SK-N-SH (cell line): Measurements from ENCODE around the gene PTPRJ. TPM values are rescaled to one million over a fixed set of nuclear protein-coding genes. Genes with fewer than 3 reads are reported as not detected.

Source experiments
- CTCF ChIA-PET: fragments of 300-600, 350-600 bp; formaldehyde crosslinking; extraction: SDS; loops from one replicate; lab custom pipeline; 2021; lab: Yijun Ruan, JAX
- POLR2A ChIA-PET: fragments of 350-600 bp; sonication (Branson Sonifier 250); formaldehyde crosslinking; extraction: SDS; loops from one replicate; lab custom pipeline; 2020; ENCODE audit warnings: antibody characterized with exemption, inconsistent platforms; lab: Yijun Ruan, JAX
- DNase-seq: peaks from one replicate; pipeline ENCODE4 v3.0.0; 2012
- H2AFZ ChIP-seq: fragments of 200-600 bp; sonication (generic); 2 replicates; pipeline ENCODE4 v1.8.1; 2016; ENCODE audit warnings: antibody characterized with exemption, mild to moderate bottlenecking, low read depth
- H3F3A ChIP-seq: fragments of 200-600 bp; sonication (generic); replicated peaks from 2 replicates; pipeline ENCODE3; 2016; ENCODE audit warnings: antibody characterized with exemption, mild to moderate bottlenecking; ENCODE audit not compliant: insufficient read depth
- H3K27ac ChIP-seq, 2 experiments: fragments of 200-500 bp in 1 of 2; fragments of 200-600 bp in 1 of 2; sonication (Bioruptor generic) in 1 of 2; sonication (generic), shearing (Covaris generic) in 1 of 2; 2 replicates each; pipeline versions ENCODE4 v1.5.1 to v1.6.1; 2014 to 2016; ENCODE audit warnings: low read depth in 2 of 2, inconsistent platforms in 1 of 2, low read length in 1 of 2, mild to moderate bottlenecking in 1 of 2, mixed read lengths in 1 of 2
- H3K27me3 ChIP-seq: fragments of 200-600 bp; sonication (generic), shearing (Covaris generic); 2 replicates; pipeline ENCODE4 v1.6.1; 2016; ENCODE audit warnings: mixed run types; ENCODE audit not compliant: insufficient read depth
- H3K36me3 ChIP-seq, 2 experiments: fragments of 200-500 bp in 1 of 2; fragments of 200-600 bp in 1 of 2; sonication (Bioruptor generic) in 1 of 2; sonication (generic) in 1 of 2; replicated peaks in 1 of 2; 2 replicates each; pipeline versions ENCODE3 to v1.5.1; 2014 to 2016; ENCODE audit warnings: low read length in 1 of 2, mild to moderate bottlenecking in 1 of 2; ENCODE audit not compliant: insufficient read depth in 2 of 2, control insufficient read depth in 1 of 2
- H3K4me1 ChIP-seq, 2 experiments: fragments of 200-500 bp in 1 of 2; fragments of 200-600 bp in 1 of 2; sonication (Bioruptor generic) in 1 of 2; sonication (generic), shearing (Covaris generic) in 1 of 2; 2 replicates each; pipeline versions ENCODE4 v1.5.1 to v1.6.1; 2014 to 2016; ENCODE audit warnings: low read depth in 1 of 2, low read length in 1 of 2, mixed run types in 1 of 2; ENCODE audit not compliant: insufficient read depth in 2 of 2, control insufficient read depth in 1 of 2
- H3K4me2 ChIP-seq: fragments of 200-600 bp; sonication (generic), shearing (Covaris generic); 2 replicates; pipeline ENCODE4 v1.6.1; 2017; ENCODE audit warnings: mixed run types
- H3K4me3 ChIP-seq, 2 experiments: fragments of 200-500 bp in 1 of 2; fragments of 200-600 bp in 1 of 2; sonication (Bioruptor generic) in 1 of 2; sonication (generic), shearing (Covaris generic) in 1 of 2; 2 replicates each; pipeline versions ENCODE4 v1.5.1 to v1.8.1; 2014 to 2016; ENCODE audit warnings: low read depth in 2 of 2, inconsistent platforms in 1 of 2, low read length in 1 of 2, mild to moderate bottlenecking in 1 of 2, mixed read lengths in 1 of 2, moderate library complexity in 1 of 2
- H3K79me2 ChIP-seq: fragments of 200-600 bp; sonication (generic); 2 replicates; pipeline ENCODE4 v1.8.1; 2017; ENCODE audit warnings: mild to moderate bottlenecking; ENCODE audit not compliant: insufficient read depth
- H3K9ac ChIP-seq: fragments of 200-600 bp; sonication (generic); 2 replicates; pipeline ENCODE4 v1.6.1; 2017; ENCODE audit warnings: mixed run types
- H3K9me2 ChIP-seq: fragments of 200-600 bp; sonication (generic); 2 replicates; pipeline ENCODE4 v1.6.1; 2017; ENCODE audit warnings: mixed run types
- H3K9me3 ChIP-seq: fragments of 200-600 bp; sonication (generic); 2 replicates; pipeline ENCODE4 v1.6.1; 2017; ENCODE audit warnings: mixed run types, mild to moderate bottlenecking, moderate library complexity
- H4K20me1 ChIP-seq: fragments of 200-600 bp; sonication (generic); 2 replicates; pipeline ENCODE4 v1.6.1; 2017; ENCODE audit warnings: mild to moderate bottlenecking, mixed run types; ENCODE audit not compliant: insufficient read depth
- CTCF ChIP-seq: fragments of 200-600 bp; sonication (generic); IDR thresholded peaks from 2 replicates; pipeline ENCODE4 v1.6.1; 2017; ENCODE audit warnings: antibody characterized with exemption, mild to moderate bottlenecking, moderate library complexity
- EZH2phosphoT487 ChIP-seq: fragments of 200-600 bp; sonication (generic); IDR thresholded peaks from 2 replicates; pipeline ENCODE4 v1.6.1; 2017; ENCODE audit warnings: low read depth, mixed run types, mild to moderate bottlenecking, antibody characterized with exemption, moderate library complexity, borderline replicate concordance
- FOXJ3 ChIP-seq: sonication (generic); formaldehyde crosslinking; IDR thresholded peaks from 2 replicates; pipeline ENCODE4 v1.5.1; 2020; ENCODE audit warnings: mild to moderate bottlenecking, missing genetic modification reagents
- JUND ChIP-seq: IDR thresholded peaks from 2 replicates; pipeline ENCODE4 v1.4.0; 2012
- MXI1 ChIP-seq: IDR thresholded peaks from 2 replicates; pipeline ENCODE4 v1.6.1; 2012; ENCODE audit warnings: mild to moderate bottlenecking, low read depth, low read length, improper control_type of control experiment
- NRF1 ChIP-seq: IDR thresholded peaks from 2 replicates; pipeline ENCODE4 v1.6.1; 2012; ENCODE audit warnings: low read depth, mild to moderate bottlenecking, low read length
- POLR2AphosphoS5 ChIP-seq: IDR thresholded peaks from 2 replicates; pipeline ENCODE4 v1.6.1; 2012; ENCODE audit warnings: low read depth, low read length
- RFX5 ChIP-seq: IDR thresholded peaks from 2 replicates; pipeline ENCODE4 v1.6.1; 2012; ENCODE audit warnings: mild to moderate bottlenecking, improper control_type of control experiment, low read length
- USF2 ChIP-seq: fragments of 150-350 bp; IDR thresholded peaks from 2 replicates; pipeline ENCODE4 v1.6.1; 2017; ENCODE audit warnings: antibody characterized with exemption, low read length, low read depth, borderline replicate concordance
- WGBS: methylation state at CpG from one replicate; pipeline ENCODE4 v1.1.6; 2017; ENCODE audit warnings: low lambda C conversion rate; 5-methylcytosine and 5-hydroxymethylcytosine counted together
- polyA plus RNA-seq, 3 experiments: library from polyadenylated mRNA; depleted of rRNA; stranded (reverse); fragments of >200 nt; gene quantifications; 2 replicates each; pipeline ENCODE4 v1.2.3, GENCODE V29; 2012

Gene PTPRJ
- polyA plus RNA-seq, 1 of the 3 experiments (the other 2 are of a cell fraction) = 4.5 TPM

- Histone ChIP-seq H3K4me2 (no peak overlapping the region), H3K79me2 (no peaks in the 10 kb centered on the region), H2AFZ (no peak overlapping the region), H3K36me3 (no peaks in the 10 kb centered on the region), H3K4me1 (no peaks in the 10 kb centered on the region), H3K27ac (no peak overlapping the region), H4K20me1 (no peaks in the 10 kb centered on the region)
- TF ChIP-seq POLR2AphosphoS5 (no peak), MXI1 (no peak), FOXJ3 (CRISPR knock-in tag) (no peak), NRF1 (no peak), JUND (no peak)
- TF ChIP-seq, all 33 proteins: peak for 0
- ChIA-PET CTCF (no interaction called here), POLR2A (no interaction called here)
- WGBS = 11% methylated on average over 2 of the region's 2 CpGs
- no peak for DNase-seq
- Histone ChIP-seq H3K4me3 (no peak overlapping the region), H3K9me3 (no peaks in the 10 kb centered on the region), H3K27me3 (no peaks in the 10 kb centered on the region; the same call in 1 of the 2 replicates), H3K9me2 (no peaks in the 10 kb centered on the region), H3K9ac (no peak overlapping the region), H3F3A (no peaks in the 10 kb centered on the region)
Observed at GRCh38 chr11:48207881-48208280, 227.5 kb downstream of the PTPRJ start.

GRCh38 chr11:48210052-48210451 is 229.7 kb downstream of the PTPRJ start:
- no peak for DNase-seq
- Histone ChIP-seq H3K9me2 (no peaks in the 10 kb centered on the region), H3K9ac (no peak overlapping the region), H3K9me3 (no peaks in the 10 kb centered on the region), H3K79me2 (no peaks in the 10 kb centered on the region), H4K20me1 (no peaks in the 10 kb centered on the region), H3K4me2 (no peak overlapping the region), H2AFZ (no peak overlapping the region), H3K27me3 (no peaks in the 10 kb centered on the region; the same call in 1 of the 2 replicates), H3K4me3 (no peak overlapping the region), H3K4me1 (no peaks in the 10 kb centered on the region), H3F3A (no peaks in the 10 kb centered on the region), H3K36me3 (no peaks in the 10 kb centered on the region), H3K27ac (no peak overlapping the region)
- WGBS = 2% methylated on average over 7 of the region's 7 CpGs
- ChIA-PET CTCF (interaction anchor here (0.6 kb wide), 1 partner anchor 26 kb away, joined by 3 read pairs; no protein-coding TSS in a partner anchor), POLR2A (no interaction called here)
- TF ChIP-seq POLR2AphosphoS5 = no peak
- TF ChIP-seq RFX5 = no peak
- no peak for TF ChIP-seq EZH2phosphoT487
- TF ChIP-seq CTCF = peak; percentile 44
- TF ChIP-seq MXI1 = no peak
- TF ChIP-seq USF2 = no peak
